Measurements from ENCODE around the gene ABHD8. TPM values are rescaled to one million over a fixed set of nuclear protein-coding genes. Genes with fewer than 3 reads are reported as not detected.

Gene ABHD8
- total and polyA plus RNA-seq, 2 of the 13 experiments (the other 11 are each of a cell fraction or from before 2014, with no cell fraction given): 6.3 to 7.2 TPM

DNA sequence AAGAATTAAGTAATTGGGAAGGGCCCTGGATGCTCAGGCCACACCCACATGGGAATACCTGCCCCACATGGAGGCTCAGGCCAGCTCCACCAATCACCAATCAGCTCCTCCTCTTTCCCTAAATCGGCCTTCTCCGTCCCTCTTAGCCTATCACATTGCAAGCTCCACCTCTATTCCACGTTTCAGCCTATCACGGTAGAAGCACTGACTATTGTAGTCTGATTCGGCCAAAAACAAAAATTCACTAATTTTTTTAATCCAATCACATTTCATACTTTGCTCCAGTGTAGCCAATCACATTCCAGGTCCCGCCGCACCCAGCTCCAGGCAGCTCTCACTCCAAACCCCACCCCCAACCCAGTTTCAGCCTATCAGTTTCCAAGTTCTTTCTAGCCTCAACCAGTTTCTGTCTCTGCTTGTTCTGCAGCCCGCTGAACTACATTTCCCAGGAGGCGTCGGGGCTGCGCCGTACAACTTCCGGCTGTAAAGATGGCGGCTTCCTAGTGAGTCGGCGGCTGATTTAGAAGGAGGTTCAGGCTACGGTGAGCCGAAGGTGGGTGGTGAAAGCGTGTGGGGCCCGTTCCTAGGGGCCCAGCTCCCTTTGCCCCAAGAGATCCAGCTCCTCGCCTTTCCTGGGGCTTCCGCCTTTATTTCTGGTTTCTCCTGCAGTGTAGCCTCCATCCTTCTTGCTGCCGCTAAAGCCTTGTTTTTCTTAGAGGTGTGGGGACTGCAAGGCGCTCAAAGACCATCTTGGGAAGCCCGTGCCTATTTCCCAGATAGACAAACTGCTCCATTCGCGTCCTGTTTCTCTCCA, 36.0 kb downstream of the ABHD8 start, which contains the start of gene BABAM1 (continued):
- TF ChIP-seq, protein P1, sequence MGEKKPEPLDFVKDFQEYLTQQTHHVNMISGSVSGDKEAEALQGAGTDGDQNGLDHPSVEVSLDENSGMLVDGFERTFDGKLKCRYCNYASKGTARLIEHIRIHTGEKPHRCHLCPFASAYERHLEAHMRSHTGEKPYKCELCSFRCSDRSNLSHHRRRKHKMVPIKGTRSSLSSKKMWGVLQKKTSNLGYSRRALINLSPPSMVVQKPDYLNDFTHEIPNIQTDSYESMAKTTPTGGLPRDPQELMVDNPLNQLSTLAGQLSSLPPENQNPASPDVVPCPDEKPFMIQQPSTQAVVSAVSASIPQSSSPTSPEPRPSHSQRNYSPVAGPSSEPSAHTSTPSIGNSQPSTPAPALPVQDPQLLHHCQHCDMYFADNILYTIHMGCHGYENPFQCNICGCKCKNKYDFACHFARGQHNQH (CRISPR knock-in tag; IDR thresholded peaks at IDR 0.05): 0 out of 2 replicates have a peak, but pooled peaks have one; percentile 46
- peak; percentile 65 to 82 for TF ChIP-seq POLR2A (IDR thresholded peaks at IDR 0.05; ENCODE audit: insufficient read depth in 1 of 2, low read depth in 2 of 2, low read length in 2 of 2)
- TF ChIP-seq, protein P2, sequence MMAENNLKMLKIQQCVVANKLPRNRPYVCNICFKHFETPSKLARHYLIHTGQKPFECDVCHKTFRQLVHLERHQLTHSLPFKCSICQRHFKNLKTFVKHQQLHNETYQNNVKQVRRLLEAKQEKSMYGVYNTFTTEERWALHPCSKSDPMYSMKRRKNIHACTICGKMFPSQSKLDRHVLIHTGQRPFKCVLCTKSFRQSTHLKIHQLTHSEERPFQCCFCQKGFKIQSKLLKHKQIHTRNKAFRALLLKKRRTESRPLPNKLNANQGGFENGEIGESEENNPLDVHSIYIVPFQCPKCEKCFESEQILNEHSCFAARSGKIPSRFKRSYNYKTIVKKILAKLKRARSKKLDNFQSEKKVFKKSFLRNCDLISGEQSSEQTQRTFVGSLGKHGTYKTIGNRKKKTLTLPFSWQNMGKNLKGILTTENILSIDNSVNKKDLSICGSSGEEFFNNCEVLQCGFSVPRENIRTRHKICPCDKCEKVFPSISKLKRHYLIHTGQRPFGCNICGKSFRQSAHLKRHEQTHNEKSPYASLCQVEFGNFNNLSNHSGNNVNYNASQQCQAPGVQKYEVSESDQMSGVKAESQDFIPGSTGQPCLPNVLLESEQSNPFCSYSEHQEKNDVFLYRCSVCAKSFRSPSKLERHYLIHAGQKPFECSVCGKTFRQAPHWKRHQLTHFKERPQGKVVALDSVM (CRISPR knock-in tag; IDR thresholded peaks at IDR 0.05): 0 out of 2 replicates have a peak, but pooled peaks have one; percentile 40
- TF ChIP-seq IKZF1 (IDR thresholded peaks at IDR 0.05): no peak
- TF ChIP-seq ZNF878 (CRISPR knock-in tag; IDR thresholded peaks at IDR 0.05): no peak
- TF ChIP-seq ZNF678 (CRISPR knock-in tag; IDR thresholded peaks at IDR 0.05): peak; percentile 58; the same call in 1 of the 2 replicates
- no peak for TF ChIP-seq SMC3 (IDR thresholded peaks at IDR 0.05; ENCODE audit: low read length)
- TF ChIP-seq ZFP62 (CRISPR knock-in tag; IDR thresholded peaks at IDR 0.05): no peak
- no peak; the same call in 1 of the 2 replicates for TF ChIP-seq ISL2 (CRISPR knock-in tag; IDR thresholded peaks at IDR 0.05)
- TF ChIP-seq, protein P3, sequence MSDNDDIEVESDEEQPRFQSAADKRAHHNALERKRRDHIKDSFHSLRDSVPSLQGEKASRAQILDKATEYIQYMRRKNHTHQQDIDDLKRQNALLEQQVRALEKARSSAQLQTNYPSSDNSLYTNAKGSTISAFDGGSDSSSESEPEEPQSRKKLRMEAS (IDR thresholded peaks at IDR 0.05): peak; percentile 26; the same call in 1 of the 2 replicates
- TF ChIP-seq, protein P4, sequence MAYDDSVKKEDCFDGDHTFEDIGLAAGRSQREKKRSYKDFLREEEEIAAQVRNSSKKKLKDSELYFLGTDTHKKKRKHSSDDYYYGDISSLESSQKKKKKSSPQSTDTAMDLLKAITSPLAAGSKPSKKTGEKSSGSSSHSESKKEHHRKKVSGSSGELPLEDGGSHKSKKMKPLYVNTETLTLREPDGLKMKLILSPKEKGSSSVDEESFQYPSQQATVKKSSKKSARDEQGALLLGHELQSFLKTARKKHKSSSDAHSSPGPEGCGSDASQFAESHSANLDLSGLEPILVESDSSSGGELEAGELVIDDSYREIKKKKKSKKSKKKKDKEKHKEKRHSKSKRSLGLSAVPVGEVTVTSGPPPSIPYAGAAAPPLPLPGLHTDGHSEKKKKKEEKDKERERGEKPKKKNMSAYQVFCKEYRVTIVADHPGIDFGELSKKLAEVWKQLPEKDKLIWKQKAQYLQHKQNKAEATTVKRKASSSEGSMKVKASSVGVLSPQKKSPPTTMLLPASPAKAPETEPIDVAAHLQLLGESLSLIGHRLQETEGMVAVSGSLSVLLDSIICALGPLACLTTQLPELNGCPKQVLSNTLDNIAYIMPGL (CRISPR knock-in tag; IDR thresholded peaks at IDR 0.05; ENCODE audit: borderline replicate concordance in 1 of 2, low read depth in 1 of 2): peak in 1 of 2 experiments; percentile 69; a peak in 2 of 4 replicates
- TF ChIP-seq, protein P5, sequence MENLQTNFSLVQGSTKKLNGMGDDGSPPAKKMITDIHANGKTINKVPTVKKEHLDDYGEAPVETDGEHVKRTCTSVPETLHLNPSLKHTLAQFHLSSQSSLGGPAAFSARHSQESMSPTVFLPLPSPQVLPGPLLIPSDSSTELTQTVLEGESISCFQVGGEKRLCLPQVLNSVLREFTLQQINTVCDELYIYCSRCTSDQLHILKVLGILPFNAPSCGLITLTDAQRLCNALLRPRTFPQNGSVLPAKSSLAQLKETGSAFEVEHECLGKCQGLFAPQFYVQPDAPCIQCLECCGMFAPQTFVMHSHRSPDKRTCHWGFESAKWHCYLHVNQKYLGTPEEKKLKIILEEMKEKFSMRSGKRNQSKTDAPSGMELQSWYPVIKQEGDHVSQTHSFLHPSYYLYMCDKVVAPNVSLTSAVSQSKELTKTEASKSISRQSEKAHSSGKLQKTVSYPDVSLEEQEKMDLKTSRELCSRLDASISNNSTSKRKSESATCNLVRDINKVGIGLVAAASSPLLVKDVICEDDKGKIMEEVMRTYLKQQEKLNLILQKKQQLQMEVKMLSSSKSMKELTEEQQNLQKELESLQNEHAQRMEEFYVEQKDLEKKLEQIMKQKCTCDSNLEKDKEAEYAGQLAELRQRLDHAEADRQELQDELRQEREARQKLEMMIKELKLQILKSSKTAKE (CRISPR knock-in tag; IDR thresholded peaks at IDR 0.05; ENCODE audit: borderline replicate concordance): no peak
- peak; percentile 57; the same call in 1 of the 2 replicates for TF ChIP-seq ELF3 (CRISPR knock-in tag; IDR thresholded peaks at IDR 0.05)
- peak; percentile 94 for TF ChIP-seq NFYC (CRISPR knock-in tag; IDR thresholded peaks at IDR 0.05)
- peak; percentile 72 for TF ChIP-seq ZSCAN9 (CRISPR knock-in tag; IDR thresholded peaks at IDR 0.05; ENCODE audit: borderline replicate concordance)
- TF ChIP-seq KAT8 (CRISPR knock-in tag; IDR thresholded peaks at IDR 0.05): peak; percentile 94
- no peak for TF ChIP-seq SMARCE1 (IDR thresholded peaks at IDR 0.05; ENCODE audit: borderline replicate concordance)
- 0 out of 2 replicates have a peak, but pooled peaks have one; percentile 64 for TF ChIP-seq ZFP36L1 (CRISPR knock-in tag; IDR thresholded peaks at IDR 0.05)
- 0 out of 2 replicates have a peak, but pooled peaks have one; percentile 35 for TF ChIP-seq GFI1 (CRISPR knock-in tag; IDR thresholded peaks at IDR 0.05; ENCODE audit: borderline replicate concordance)
- TF ChIP-seq BCL6 (CRISPR knock-in tag; IDR thresholded peaks at IDR 0.05): peak; percentile 17; the same call in 1 of the 2 replicates
- 0 out of 2 replicates have a peak, but pooled peaks have one; percentile 18 for TF ChIP-seq ZSCAN25 (CRISPR knock-in tag; IDR thresholded peaks at IDR 0.05)
- peak; percentile 49; the same call in 1 of the 2 replicates for TF ChIP-seq RBFOX2 (IDR thresholded peaks at IDR 0.05; ENCODE audit: low read depth, low read length)
- TF ChIP-seq FOSL2 (CRISPR knock-in tag; IDR thresholded peaks at IDR 0.05): peak; percentile 27; the same call in 1 of the 2 replicates
